GM10248 (cell line): ENCODE results near the gene GSG1L.

Source experiments
- CTCF ChIA-PET: fragments of 300-600 bp; sonication (Branson Sonifier 250); formaldehyde crosslinking; extraction: SDS; loops from one replicate; lab custom pipeline; 2021; ENCODE audit warnings: antibody characterized with exemption; lab: Yijun Ruan, JAX
- POLR2A ChIA-PET: fragments of 350-650 bp; sonication (Branson Sonifier 250); formaldehyde crosslinking; extraction: SDS; loops from one replicate; lab custom pipeline; 2020; ENCODE audit warnings: antibody characterized with exemption; lab: Yijun Ruan, JAX
- DNase-seq: peaks from one replicate; pipeline ENCODE4 v3.0.0; 2012; ENCODE audit errors: extremely low spot score
- CTCF ChIP-seq: IDR thresholded peaks from 2 replicates; pipeline ENCODE4 v1.5.1; 2012; ENCODE audit warnings: mild to moderate bottlenecking, low read depth; ENCODE audit errors: extremely low read depth, missing control alignments, control extremely low read depth

GSG1L gene

GRCh38 chr16:28052274-28053128 is 11.0 kb downstream of the GSG1L start:
- ChIA-PET CTCF (interaction anchor here (3.9 kb wide), 1 partner anchor 18 kb away, joined by 19 read pairs; no protein-coding TSS in a partner anchor), POLR2A (no interaction called here)

GRCh38 chr16:28051486-28051885 is 12.0 kb downstream of the GSG1L start:
- POLR2A ChIA-PET: no interaction called here
- no peak for DNase-seq
- TF ChIP-seq CTCF: no peak
- CTCF ChIA-PET: interaction anchor here (3.9 kb wide), 1 partner anchor 19 kb away, joined by 19 read pairs; no protein-coding TSS in a partner anchor

More at GRCh38 chr16:28052274-28053128, 11.0 kb downstream of the GSG1L start:
- DNase-seq: no peak
- TF ChIP-seq CTCF: no peak

- DNase-seq: no peak
- TF ChIP-seq CTCF: no peak
- CTCF ChIA-PET: interaction anchor here (1.0 kb wide), 1 partner anchor 11 kb away, joined by 3 read pairs; no protein-coding TSS in a partner anchor
- POLR2A ChIA-PET: no interaction called here
These were observed 20.7 kb downstream of the GSG1L start for GRCh38 chr16:28042811-28043210.

- CTCF ChIA-PET: interaction anchor here (1.1 kb wide), 1 partner anchor 13 kb away, joined by 3 read pairs; no protein-coding TSS in a partner anchor
- TF ChIP-seq CTCF: no peak
- POLR2A ChIA-PET: no interaction called here
These were observed 21.9 kb downstream of the GSG1L start for GRCh38 chr16:28041615-28042014.

GRCh38 chr16:28040039-28040438 is 23.5 kb downstream of the GSG1L start:
- DNase-seq: no peak
- ChIA-PET POLR2A (no interaction called here), CTCF (no interaction called here)
- TF ChIP-seq CTCF: no peak

More at GRCh38 chr16:28041615-28042014, 21.9 kb downstream of the GSG1L start:
- DNase-seq: no peak

- TF ChIP-seq CTCF: no peak
- no peak for DNase-seq
- POLR2A ChIA-PET: no interaction called here
- CTCF ChIA-PET: no interaction called here
These were observed 24.0 kb downstream of the GSG1L start for GRCh38 chr16:28039493-28039892.
